B cell (primary cell): Measurements from ENCODE around the gene ATP9B. TPM values are rescaled to one million over a fixed set of nuclear protein-coding genes. Genes with fewer than 3 reads are reported as not detected.

Experiments
- ATAC-seq: fragments of 200-7000 bp; cut with Tn5 transposase; one replicate; pipeline ENCODE4 v1.10.0; 2021; ENCODE audit warnings: low read depth, mild to moderate bottlenecking, moderate number of reproducible peaks, moderate library complexity
- CTCF ChIA-PET: fragments of 350-600 bp; sonication (Branson Sonifier 250); formaldehyde crosslinking; loops from one replicate; lab custom pipeline; 2021; ENCODE audit warnings: antibody characterized with exemption, inconsistent platforms; lab: Charles Lee
- POLR2A ChIA-PET: fragments of 350-600 bp; sonication (Branson Sonifier 250); formaldehyde crosslinking; loops from one replicate; lab custom pipeline; 2021; ENCODE audit warnings: antibody characterized with exemption; lab: Charles Lee
- DNase-seq: peaks from one replicate; pipeline ENCODE4 v3.0.0; 2013
- H2AFZ ChIP-seq: 2 replicates; pipeline ENCODE4 v1.6.1; 2012; ENCODE audit warnings: mild to moderate bottlenecking, low read depth, low read length; ENCODE audit not compliant: insufficient read depth, poor library complexity, severe bottlenecking
- H3K27ac ChIP-seq, 2 donors: 1 replicate in 1 of 2; 2 replicates in 1 of 2; pipeline ENCODE4 v1.5.1; 2012 to 2013; ENCODE audit warnings: low read length in 2 of 2, mild to moderate bottlenecking in 2 of 2, moderate library complexity in 1 of 2
- H3K27me3 ChIP-seq, 4 experiments: fragments of 200-600 bp in 1 of 4; sonication (generic) in 1 of 4; replicated peaks in 1 of 4; 1 replicate in 2 of 4; 2 replicates in 2 of 4; pipeline versions ENCODE4 v1.6.1 to v1.7.0; 2013 to 2016; ENCODE audit warnings: low read length in 3 of 4, mild to moderate bottlenecking in 2 of 4, mixed read lengths in 1 of 4, moderate library complexity in 1 of 4; ENCODE audit not compliant: insufficient read depth in 4 of 4, control insufficient read depth in 3 of 4; ENCODE audit errors: control extremely low read depth in 1 of 4
- H3K36me3 ChIP-seq, 2 experiments: replicated peaks in 1 of 2; 1 replicate in 1 of 2; 2 replicates in 1 of 2; pipeline versions ENCODE4 v1.6.1 to v1.7.1; 2013; ENCODE audit warnings: low read length in 1 of 2; ENCODE audit not compliant: insufficient read depth in 2 of 2, control insufficient read depth in 1 of 2; ENCODE audit errors: control extremely low read depth in 1 of 2, extremely low read depth in 1 of 2
- H3K4me1 ChIP-seq, 2 donors: fragments of 200-600 bp in 1 of 2; sonication (generic) in 1 of 2; 1 replicate in 1 of 2; 2 replicates in 1 of 2; pipeline versions ENCODE4 v1.5.1 to v1.6.1; 2013 to 2017; ENCODE audit warnings: low read length in 2 of 2; ENCODE audit not compliant: control insufficient read depth in 2 of 2, insufficient read depth in 2 of 2
- H3K4me2 ChIP-seq: replicated peaks from 2 replicates; pipeline ENCODE3; 2012; ENCODE audit warnings: mild to moderate bottlenecking, low read depth, low read length; ENCODE audit not compliant: poor library complexity, severe bottlenecking
- H3K4me3 ChIP-seq, 5 experiments: fragments of 200-600 bp in 1 of 5; sonication (generic) in 1 of 5; 1 replicate in 3 of 5; 2 replicates in 2 of 5; pipeline versions ENCODE4 v1.5.1 to v1.7.0; 2011 to 2016; ENCODE audit warnings: low read length in 4 of 5, mild to moderate bottlenecking in 4 of 5, low read depth in 2 of 5, control low read depth in 1 of 5, moderate library complexity in 1 of 5; ENCODE audit not compliant: insufficient read depth in 1 of 5; ENCODE audit errors: control extremely low read depth in 1 of 5, extremely low read depth in 1 of 5
- H3K79me2 ChIP-seq: fragments of 200-600 bp; sonication (generic); one replicate; pipeline ENCODE4 v1.6.0; 2016; ENCODE audit warnings: low read length; ENCODE audit not compliant: control insufficient read depth, insufficient read depth
- H3K9ac ChIP-seq: fragments of 200-600 bp; sonication (generic); 2 replicates; pipeline ENCODE4 v1.6.1; 2017; ENCODE audit warnings: mild to moderate bottlenecking, low read length, moderate library complexity
- H3K9me3 ChIP-seq, 3 donors: one replicate each; pipeline versions ENCODE4 v1.6.1 to v1.7.1; 2013; ENCODE audit warnings: low read length in 2 of 3; ENCODE audit not compliant: control insufficient read depth in 2 of 3, insufficient read depth in 1 of 3; ENCODE audit errors: control extremely low read depth in 1 of 3
- H4K20me1 ChIP-seq: 2 replicates; pipeline ENCODE4 v1.6.0; 2012; ENCODE audit warnings: mild to moderate bottlenecking, low read length; ENCODE audit not compliant: insufficient read depth, control insufficient read depth, poor library complexity, severe bottlenecking
- H3K27ac Mint-ChIP-seq: one replicate; pipeline ENCODE4 v1.8.0; 2021; ENCODE audit warnings: mixed read lengths
- H3K27me3 Mint-ChIP-seq: one replicate; pipeline ENCODE4 v1.8.0; 2021; ENCODE audit warnings: mixed read lengths
- H3K4me1 Mint-ChIP-seq: one replicate; pipeline ENCODE4 v1.8.0; 2021; ENCODE audit warnings: mixed read lengths
- H3K4me3 Mint-ChIP-seq: one replicate; pipeline ENCODE4 v1.8.0; 2021; ENCODE audit warnings: mixed read lengths
- H3K9me3 Mint-ChIP-seq: one replicate; pipeline ENCODE4 v1.8.0; 2022; ENCODE audit warnings: mixed read lengths; ENCODE audit not compliant: insufficient read depth
- EZH2 ChIP-seq: IDR thresholded peaks from 2 replicates; pipeline ENCODE4 v1.6.1; 2012; ENCODE audit warnings: borderline replicate concordance, low read depth, mild to moderate bottlenecking, moderate library complexity, low read length; ENCODE audit not compliant: insufficient read depth, poor library complexity, severe bottlenecking
- WGBS: methylation state at CpG from one replicate; pipeline ENCODE4 v1.1.5; 2013; ENCODE audit warnings: missing lambda C conversion rate; ENCODE audit not compliant: insufficient coverage; 5-methylcytosine and 5-hydroxymethylcytosine counted together
- intact Hi-C: fragments of 100-400 bp; cut with micrococcal nuclease; formaldehyde crosslinking; loops from one replicate; pipeline ENCODE4 v1.10.0; 2022
- polyA plus RNA-seq: library from polyadenylated mRNA; depleted of rRNA; stranded (reverse); fragments of >200 nt; gene quantifications from 2 replicates; pipeline ENCODE4 v1.2.3, GENCODE V29; 2012
- total RNA-seq, 2 donors: library from RNA; stranded (reverse); fragments of 120-200 nt in 1 of 2; gene quantifications; 1 replicate in 1 of 2; 2 replicates in 1 of 2; pipeline versions ENCODE4 v1.2.3 to v1.2.4, GENCODE V29; 2013 to 2022
- TF ChIP-seq, protein P1 (sequence below): fragments of 200-600 bp; IDR thresholded peaks from one replicate; pipeline ENCODE4 v1.8.0; 2022; ENCODE audit warnings: antibody characterized with exemption, mild to moderate bottlenecking

ATP9B gene
- total and polyA plus RNA-seq, 2 donors (not counting 1 experiment from before 2014, with no cell fraction given), result 34.3 to 71.7 TPM

GRCh38 chr18:79367480-79367879, 298.3 kb downstream of the ATP9B start:
- H2AFZ ChIP-seq, result no peak overlapping the region
- peaks cover 0 to 14% of the 10 kb centered on the region in 2 experiments for H3K36me3 ChIP-seq
- no peak overlapping the region for H3K27ac Mint-ChIP-seq
- H3K79me2 ChIP-seq, result no peaks in the 10 kb centered on the region
- intact Hi-C loops, result no loop called here
- no peak overlapping the region for H3K4me2 ChIP-seq
- DNase-seq, result no peak
- H3K4me3 Mint-ChIP-seq, result no peak overlapping the region
- no peaks in the 10 kb centered on the region for H3K27me3 ChIP-seq
- WGBS, result 95% methylated on average over 7 of the region's 8 CpGs
- no peaks in the 10 kb centered on the region for H3K27me3 Mint-ChIP-seq
- POLR2A ChIA-PET, result no interaction called here
- H3K4me3 ChIP-seq, result no peak overlapping the region
- CTCF ChIA-PET, result interaction anchor here (1.6 kb wide), 1 partner anchor 12 kb away, joined by 7 read pairs; no protein-coding TSS in a partner anchor
- H3K9ac ChIP-seq, result no peak overlapping the region
- ATAC-seq, result no peak
- H3K9me3 Mint-ChIP-seq, result no peaks in the 10 kb centered on the region
- H4K20me1 ChIP-seq, result no peaks in the 10 kb centered on the region
- H3K27ac ChIP-seq, result no peak overlapping the region
- H3K4me1 ChIP-seq, result peaks cover 7 to 10% of the 10 kb centered on the region in 2 donors
- H3K4me1 Mint-ChIP-seq, result peaks cover 13% of the 10 kb centered on the region
- TF ChIP-seq EZH2, result no peak
- TF ChIP-seq, protein P1, sequence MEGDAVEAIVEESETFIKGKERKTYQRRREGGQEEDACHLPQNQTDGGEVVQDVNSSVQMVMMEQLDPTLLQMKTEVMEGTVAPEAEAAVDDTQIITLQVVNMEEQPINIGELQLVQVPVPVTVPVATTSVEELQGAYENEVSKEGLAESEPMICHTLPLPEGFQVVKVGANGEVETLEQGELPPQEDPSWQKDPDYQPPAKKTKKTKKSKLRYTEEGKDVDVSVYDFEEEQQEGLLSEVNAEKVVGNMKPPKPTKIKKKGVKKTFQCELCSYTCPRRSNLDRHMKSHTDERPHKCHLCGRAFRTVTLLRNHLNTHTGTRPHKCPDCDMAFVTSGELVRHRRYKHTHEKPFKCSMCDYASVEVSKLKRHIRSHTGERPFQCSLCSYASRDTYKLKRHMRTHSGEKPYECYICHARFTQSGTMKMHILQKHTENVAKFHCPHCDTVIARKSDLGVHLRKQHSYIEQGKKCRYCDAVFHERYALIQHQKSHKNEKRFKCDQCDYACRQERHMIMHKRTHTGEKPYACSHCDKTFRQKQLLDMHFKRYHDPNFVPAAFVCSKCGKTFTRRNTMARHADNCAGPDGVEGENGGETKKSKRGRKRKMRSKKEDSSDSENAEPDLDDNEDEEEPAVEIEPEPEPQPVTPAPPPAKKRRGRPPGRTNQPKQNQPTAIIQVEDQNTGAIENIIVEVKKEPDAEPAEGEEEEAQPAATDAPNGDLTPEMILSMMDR, result no peak
- H3K9me3 ChIP-seq, result no peaks in the 10 kb centered on the region

GRCh38 chr18:79367989-79368388, 298.8 kb downstream of the ATP9B start:
- ATAC-seq (no peak), DNase-seq (no peak)
- peaks cover 13% of the 10 kb centered on the region for H3K4me1 Mint-ChIP-seq
- H2AFZ ChIP-seq, result no peak overlapping the region
- CTCF ChIA-PET, result interaction anchor here (1.6 kb wide), 1 partner anchor 11 kb away, joined by 7 read pairs; no protein-coding TSS in a partner anchor
- TF ChIP-seq, protein P1, result no peak
- no peak for TF ChIP-seq EZH2
- WGBS, result 91% methylated on average over 18 of the region's 18 CpGs
- no peaks in the 10 kb centered on the region for H3K27me3 Mint-ChIP-seq
- no peaks in the 10 kb centered on the region for H3K9me3 ChIP-seq
- H4K20me1 ChIP-seq, result no peaks in the 10 kb centered on the region
- no peak overlapping the region for H3K4me2 ChIP-seq
- peaks cover 7 to 10% of the 10 kb centered on the region in 2 donors for H3K4me1 ChIP-seq
- no peaks in the 10 kb centered on the region for H3K27me3 ChIP-seq
- H3K4me3 ChIP-seq, result no peak overlapping the region
- no peak overlapping the region for H3K27ac Mint-ChIP-seq
- H3K4me3 Mint-ChIP-seq, result no peak overlapping the region
- H3K9ac ChIP-seq, result no peak overlapping the region
- POLR2A ChIA-PET, result no interaction called here
- no peaks in the 10 kb centered on the region for H3K9me3 Mint-ChIP-seq
- no peaks in the 10 kb centered on the region for H3K79me2 ChIP-seq
- H3K36me3 ChIP-seq, result peaks cover 0 to 9% of the 10 kb centered on the region in 2 experiments
- no peak overlapping the region for H3K27ac ChIP-seq
- intact Hi-C loops, result no loop called here
